22Rv1 (cell line): Measurements from ENCODE around the gene TOP3B.

Experiments
- CTCF ChIP-seq: fragments of 450-650 bp; IDR thresholded peaks from 2 replicates; pipeline ENCODE4 v1.5.1; 2017; ENCODE audit warnings: mild to moderate bottlenecking
- ZFX ChIP-seq: fragments of 450-650 bp; IDR thresholded peaks from 2 replicates; pipeline ENCODE4 v1.6.1; 2017; ENCODE audit warnings: antibody characterized with exemption, borderline replicate concordance

- TF ChIP-seq CTCF (no peak), ZFX (no peak)
These were observed 45.4 kb upstream of the TOP3B start for GRCh38 chr22:22027955-22028354.
